VCaP (cell line): ENCODE results near the gene XIRP1.

Experiments used
- H3K27ac ChIP-seq: fragments of 450-650 bp; 2 replicates; pipeline ENCODE4 v1.5.1; 2017
- CTCF ChIP-seq: fragments of 450-650 bp; conservative IDR thresholded peaks from 2 replicates; pipeline ENCODE4 v1.5.1; 2017; ENCODE audit warnings: mild to moderate bottlenecking, moderate library complexity

The XIRP1 gene

GRCh38 chr3:39148435-39149058 is 43.8 kb downstream of the XIRP1 start:
- peak overlapping the region; percentile 84; the same call in 1 of the 2 replicates for H3K27ac ChIP-seq
- no peak for TF ChIP-seq CTCF

GRCh38 chr3:39147711-39148434 is 44.5 kb downstream of the XIRP1 start:
- H3K27ac ChIP-seq, result peak overlapping the region; percentile 43; the same call in 1 of the 2 replicates
- no peak for TF ChIP-seq CTCF

GRCh38 chr3:39146611-39147591 is 45.5 kb downstream of the XIRP1 start:
- H3K27ac ChIP-seq, result peak overlapping the region; percentile 43
- no peak for TF ChIP-seq CTCF

GRCh38 chr3:39146083-39146501 is 46.3 kb downstream of the XIRP1 start:
- TF ChIP-seq CTCF, result no peak
- peak overlapping the region; percentile 99 for H3K27ac ChIP-seq

GRCh38 chr3:39144748-39145380 is 47.5 kb downstream of the XIRP1 start:
- peak overlapping the region; percentile 99 for H3K27ac ChIP-seq
- TF ChIP-seq CTCF, result no peak

GRCh38 chr3:39144095-39144747 is 48.2 kb downstream of the XIRP1 start:
- TF ChIP-seq CTCF, result no peak
- H3K27ac ChIP-seq, result peak overlapping the region; percentile 99
